ENCODE data around the gene MRPS33. TPM values are rescaled to one million over a fixed set of nuclear protein-coding genes. Genes with fewer than 3 reads are reported as not detected.

Gene MRPS33
- total RNA-seq, 1 donor from 2014 or later: 49.6 TPM

DNA sequence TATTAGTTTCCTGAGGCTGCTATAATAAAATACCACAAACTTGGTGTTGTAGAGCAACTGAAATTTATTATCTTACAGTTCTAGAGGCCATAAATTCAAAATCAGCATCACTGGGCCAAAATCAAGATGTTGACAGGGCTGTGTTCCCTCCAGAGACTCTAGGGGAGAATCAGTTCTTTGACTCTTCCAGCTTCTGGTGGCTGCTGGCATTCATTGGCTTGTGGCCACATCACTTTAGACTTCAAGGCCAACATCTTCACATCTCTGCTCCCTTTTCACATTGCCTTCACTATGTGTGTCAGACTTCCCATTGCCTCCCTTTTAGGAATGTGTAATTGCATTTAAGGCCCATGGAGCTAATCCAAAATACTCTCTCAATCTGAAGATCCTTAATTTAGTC, 1.6 kb upstream of the MRPS33 start:
- no peak overlapping the region for H3K27ac Mint-ChIP-seq
- TF ChIP-seq, protein P1, sequence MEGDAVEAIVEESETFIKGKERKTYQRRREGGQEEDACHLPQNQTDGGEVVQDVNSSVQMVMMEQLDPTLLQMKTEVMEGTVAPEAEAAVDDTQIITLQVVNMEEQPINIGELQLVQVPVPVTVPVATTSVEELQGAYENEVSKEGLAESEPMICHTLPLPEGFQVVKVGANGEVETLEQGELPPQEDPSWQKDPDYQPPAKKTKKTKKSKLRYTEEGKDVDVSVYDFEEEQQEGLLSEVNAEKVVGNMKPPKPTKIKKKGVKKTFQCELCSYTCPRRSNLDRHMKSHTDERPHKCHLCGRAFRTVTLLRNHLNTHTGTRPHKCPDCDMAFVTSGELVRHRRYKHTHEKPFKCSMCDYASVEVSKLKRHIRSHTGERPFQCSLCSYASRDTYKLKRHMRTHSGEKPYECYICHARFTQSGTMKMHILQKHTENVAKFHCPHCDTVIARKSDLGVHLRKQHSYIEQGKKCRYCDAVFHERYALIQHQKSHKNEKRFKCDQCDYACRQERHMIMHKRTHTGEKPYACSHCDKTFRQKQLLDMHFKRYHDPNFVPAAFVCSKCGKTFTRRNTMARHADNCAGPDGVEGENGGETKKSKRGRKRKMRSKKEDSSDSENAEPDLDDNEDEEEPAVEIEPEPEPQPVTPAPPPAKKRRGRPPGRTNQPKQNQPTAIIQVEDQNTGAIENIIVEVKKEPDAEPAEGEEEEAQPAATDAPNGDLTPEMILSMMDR (IDR thresholded peaks at IDR 0.05; ENCODE audit: unreplicated experiment): no peak
- H3K27me3 Mint-ChIP-seq: peaks cover 28% of the 10 kb centered on the region
- H3K4me1 Mint-ChIP-seq (ENCODE audit: low read depth): peaks cover 8% of the 10 kb centered on the region
- no peak for DNase-seq (ENCODE audit: low spot score, unreplicated experiment)
- no peaks in the 10 kb centered on the region for H3K36me3 Mint-ChIP-seq (ENCODE audit: insufficient read depth)
- no peaks in the 10 kb centered on the region for H3K9me3 Mint-ChIP-seq (ENCODE audit: low read depth)
- H3K4me3 Mint-ChIP-seq (ENCODE audit: low read depth): no peak overlapping the region

DNA sequence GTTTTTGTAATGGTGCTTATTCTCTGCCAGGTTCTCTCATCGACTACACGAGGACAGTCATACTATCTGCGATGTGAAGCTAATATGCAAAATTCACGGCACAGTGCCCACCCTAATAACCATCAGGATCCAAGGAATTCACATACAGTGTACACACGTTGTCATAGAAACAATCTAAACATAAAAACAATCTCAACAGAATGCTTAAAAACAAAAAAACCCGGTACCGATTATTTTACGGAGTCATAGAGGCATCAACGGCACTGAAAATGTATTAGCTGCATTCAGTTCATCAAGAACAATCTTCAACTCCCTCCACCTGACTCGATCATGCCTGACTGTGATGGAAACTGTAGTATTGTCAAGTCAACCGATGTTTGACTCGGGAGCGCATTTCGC, 628 bp downstream of the MRPS33 start:
- no peaks in the 10 kb centered on the region for H3K9me3 Mint-ChIP-seq (ENCODE audit: low read depth)
- no peak for DNase-seq (ENCODE audit: low spot score, unreplicated experiment)
- H3K27ac Mint-ChIP-seq: peak overlapping the region; percentile 98
- H3K27me3 Mint-ChIP-seq: peaks cover 19% of the 10 kb centered on the region
- TF ChIP-seq, protein P1 (IDR thresholded peaks at IDR 0.05; ENCODE audit: unreplicated experiment): no peak
- peaks cover 8% of the 10 kb centered on the region for H3K4me1 Mint-ChIP-seq (ENCODE audit: low read depth)
- peaks cover 5% of the 10 kb centered on the region for H3K36me3 Mint-ChIP-seq (ENCODE audit: insufficient read depth)
- peak overlapping the region; percentile 98 for H3K4me3 Mint-ChIP-seq (ENCODE audit: low read depth)

DNA sequence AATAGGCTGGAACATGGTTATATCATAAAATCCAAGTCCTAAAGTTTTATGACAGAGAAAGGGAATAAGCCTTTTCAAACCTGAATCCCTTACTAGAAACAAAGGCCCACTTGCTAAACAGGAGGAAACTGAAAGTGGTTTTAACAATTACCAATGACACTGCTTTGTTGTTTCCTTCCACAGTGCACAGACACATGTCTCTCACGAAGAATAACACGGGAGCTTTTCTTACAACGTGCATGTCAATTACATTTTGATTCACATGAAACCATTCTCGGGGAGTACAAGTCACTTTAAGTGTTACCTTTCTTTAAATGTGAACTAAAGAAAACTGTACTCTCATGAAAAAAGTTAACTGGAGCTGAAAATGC, 1.4 kb downstream of the MRPS33 start:
- DNase-seq (ENCODE audit: low spot score, unreplicated experiment): no peak
- TF ChIP-seq, protein P1 (IDR thresholded peaks at IDR 0.05; ENCODE audit: unreplicated experiment): no peak
- Mint-ChIP-seq H3K4me3 (ENCODE audit: low read depth) (peak overlapping the region; percentile 98), H3K4me1 (ENCODE audit: low read depth) (peaks cover 8% of the 10 kb centered on the region), H3K36me3 (ENCODE audit: insufficient read depth) (peaks cover 5% of the 10 kb centered on the region), H3K27me3 (peaks cover 16% of the 10 kb centered on the region), H3K27ac (no peak overlapping the region), H3K9me3 (ENCODE audit: low read depth) (no peaks in the 10 kb centered on the region)

DNA sequence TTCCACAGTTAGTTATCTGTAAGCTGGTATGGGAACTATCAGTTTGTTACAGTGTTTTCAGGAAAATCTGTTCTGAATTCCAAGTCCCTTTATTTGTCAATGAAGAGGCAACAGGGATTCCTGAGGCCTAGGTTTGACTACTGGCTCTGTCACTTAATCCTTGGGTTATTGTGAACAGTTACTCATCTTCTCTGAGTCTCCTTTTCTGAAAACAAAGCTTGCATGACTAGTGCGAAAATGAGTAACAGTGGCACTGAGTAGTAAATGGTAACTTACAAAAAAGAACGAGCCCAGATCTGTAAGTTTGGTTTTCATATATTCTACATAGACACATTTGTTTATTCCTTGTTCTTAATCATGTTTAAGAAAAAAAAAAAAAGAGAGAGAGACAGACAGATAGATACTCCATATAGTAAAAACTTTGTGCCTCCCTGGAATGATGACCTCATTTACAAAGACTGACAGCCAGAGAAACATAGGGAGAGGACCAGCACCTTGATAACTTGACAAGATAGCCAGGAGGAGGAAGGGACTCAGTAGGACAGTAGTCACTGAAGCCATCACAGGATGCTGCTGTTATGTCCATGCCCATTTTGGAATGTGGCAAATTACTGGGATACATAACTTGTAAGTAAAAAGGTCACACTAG, 1.9 kb downstream of the MRPS33 start:
- H3K4me1 Mint-ChIP-seq (ENCODE audit: low read depth): peaks cover 8% of the 10 kb centered on the region
- H3K36me3 Mint-ChIP-seq (ENCODE audit: insufficient read depth): peaks cover 7% of the 10 kb centered on the region
- peaks cover 13% of the 10 kb centered on the region for H3K27me3 Mint-ChIP-seq
- H3K27ac Mint-ChIP-seq: no peak overlapping the region
- TF ChIP-seq, protein P1 (IDR thresholded peaks at IDR 0.05; ENCODE audit: unreplicated experiment): no peak
- peak overlapping the region; percentile 98 for H3K4me3 Mint-ChIP-seq (ENCODE audit: low read depth)
- H3K9me3 Mint-ChIP-seq (ENCODE audit: low read depth): no peaks in the 10 kb centered on the region
- DNase-seq (ENCODE audit: low spot score, unreplicated experiment): no peak

DNA sequence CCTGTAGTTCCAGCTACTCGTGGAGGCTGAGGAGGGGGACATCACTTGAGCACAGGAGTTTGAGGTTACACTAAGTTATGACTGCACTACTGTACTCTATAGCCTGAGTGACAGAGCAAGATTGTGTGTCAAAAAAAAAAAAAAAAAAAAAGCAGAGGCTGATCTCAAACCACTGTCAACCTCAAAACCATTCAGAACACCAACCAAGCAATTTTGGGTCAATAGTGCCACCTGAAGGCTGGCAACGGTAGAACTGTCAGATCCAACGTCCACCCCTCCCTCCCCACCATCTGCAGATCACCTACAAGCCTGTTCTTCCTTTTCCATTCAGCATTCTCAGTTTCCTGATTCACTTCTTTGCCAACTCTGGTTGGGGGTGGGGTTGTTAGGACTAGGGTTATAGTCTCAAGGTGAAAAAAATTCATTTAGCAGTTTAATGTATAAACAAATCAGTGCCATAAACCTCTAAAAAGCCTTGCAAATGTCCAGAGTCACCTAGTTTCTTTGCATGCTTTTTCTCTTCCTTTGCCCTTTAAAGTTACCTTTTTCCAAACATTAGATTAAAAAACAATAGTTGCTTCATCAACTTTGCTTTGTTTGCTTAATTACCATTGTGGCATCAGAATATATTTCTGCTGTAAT, 2.6 kb downstream of the MRPS33 start:
- Mint-ChIP-seq H3K27me3 (peaks cover 7% of the 10 kb centered on the region), H3K4me3 (ENCODE audit: low read depth) (peak overlapping the region; percentile 36), H3K36me3 (ENCODE audit: insufficient read depth) (peaks cover 7% of the 10 kb centered on the region), H3K4me1 (ENCODE audit: low read depth) (peaks cover 8% of the 10 kb centered on the region), H3K27ac (no peak overlapping the region), H3K9me3 (ENCODE audit: low read depth) (no peaks in the 10 kb centered on the region)
- peak; percentile 55 for DNase-seq (ENCODE audit: low spot score, unreplicated experiment)
- TF ChIP-seq, protein P1 (IDR thresholded peaks at IDR 0.05; ENCODE audit: unreplicated experiment): peak; percentile 72

All from progenitor cell of endocrine pancreas (in vitro differentiated cells).